Right lobe of liver (tissue), 6 donors: ENCODE data around the gene PHLDB3. TPM values are rescaled to one million over a fixed set of nuclear protein-coding genes. Genes with fewer than 3 reads are reported as not detected.

ENCODE experiments used
- ATAC-seq, 4 donors: fragments of 200-7000 bp; cut with Tn5 transposase; one replicate each; pipeline ENCODE4 v1.9.1; 2020; ENCODE audit warnings: mild to moderate bottlenecking in 4 of 4, moderate library complexity in 4 of 4
- DNase-seq, 3 donors: peaks; one replicate each; pipeline ENCODE4 v3.0.0-alpha.2; 2020
- H3K27ac ChIP-seq, 3 donors: fragments of 200-600 bp; one replicate each; pipeline ENCODE4 v1.8.0; 2022
- H3K27me3 ChIP-seq, 2 donors: fragments of 200-600 bp; one replicate each; pipeline ENCODE4 v1.8.0; 2022
- H3K36me3 ChIP-seq, 4 donors: fragments of 200-600 bp; sonication (generic) in 1 of 4; one replicate each; pipeline versions ENCODE4 v1.5.1 to v1.8.0; 2017 to 2022; ENCODE audit warnings: control low read depth in 1 of 4
- H3K4me1 ChIP-seq, 4 donors: fragments of 200-600 bp; sonication (generic) in 1 of 4; one replicate each; pipeline versions ENCODE4 v1.5.1 to v1.8.0; 2017 to 2022; ENCODE audit warnings: control low read depth in 1 of 4
- H3K4me3 ChIP-seq, 3 donors: fragments of 200-600 bp; one replicate each; pipeline ENCODE4 v1.8.0; 2022
- H3K9me3 ChIP-seq, 4 donors: fragments of 200-600 bp; sonication (generic) in 1 of 4; one replicate each; pipeline versions ENCODE4 v1.5.1 to v1.8.0; 2017 to 2022; ENCODE audit warnings: control low read depth in 1 of 4
- POLR2A ChIP-seq: fragments of 450-650 bp; IDR thresholded peaks from one replicate; pipeline ENCODE4 v1.6.1; 2017; ENCODE audit warnings: antibody characterized with exemption, mild to moderate bottlenecking
- WGBS: methylation state at CpG from one replicate; pipeline ENCODE4 v1.1.6; 2018; ENCODE audit warnings: low coverage, low lambda C conversion rate; ENCODE audit not compliant: insufficient coverage; ENCODE audit errors: missing lambda C conversion rate; 5-methylcytosine and 5-hydroxymethylcytosine counted together
- intact Hi-C, 2 donors: fragments of 100-400 bp; cut with DNase I; formaldehyde crosslinking; loops; one replicate each; pipeline versions ENCODE4 v1.11.2 to v1.14.1; 2022
- total RNA-seq, 6 experiments: library from RNA; depleted of rRNA in 2 of 6; stranded (reverse); fragments of >200 nt in 2 of 6; fragmentation: NEBNext Ultra II Directional in 3 of 6; extraction: Animal tissue kit (Norgen Biotek cat#: 25700) in 3 of 6; gene quantifications; one replicate each; pipeline versions ENCODE4 v1.1.0 to v1.2.4, GENCODE V29; 2016 to 2023
- TF ChIP-seq, protein P1 (sequence below), 4 donors: fragments of 200-600 bp in 3 of 4; fragments of 450-650 bp in 1 of 4; IDR thresholded peaks; one replicate each; pipeline versions ENCODE4 v1.5.1 to v1.8.0; 2016 to 2022; ENCODE audit warnings: antibody characterized with exemption in 4 of 4, mild to moderate bottlenecking in 2 of 4
- donor health status: DM: no; HTN: yes; CAD: no.
- donor health status: DM: no; HTN: no; CAD: no.
- donor health status: DM: no; HTN: no; CAD: no.
- donor health status: DM: no; HTN: yes; CAD: no.
- donor health status: DM: no; HTN: yes; CAD: no.

The PHLDB3 gene
- total RNA-seq, 6 experiments from 2014 or later: 9.6 to 15.0 (median 11.1) TPM

DNA sequence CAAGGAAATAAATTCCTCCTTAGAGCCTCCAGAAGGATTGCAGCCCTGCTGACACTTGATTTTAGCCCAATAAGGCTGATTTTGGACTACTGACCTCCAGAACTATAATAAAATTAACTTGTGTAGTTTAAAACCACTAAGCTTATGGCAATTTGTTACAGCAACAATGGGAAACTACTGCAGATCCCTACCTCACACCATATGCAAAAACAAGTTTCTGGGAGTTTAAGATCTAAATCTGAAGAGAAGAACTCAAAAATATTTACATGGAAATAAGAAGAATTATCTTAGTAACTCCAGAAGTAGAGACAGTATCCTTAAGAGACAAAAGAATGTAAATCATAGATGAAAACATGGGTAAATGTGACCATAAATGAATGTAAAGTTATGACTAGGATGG is 34.4 kb upstream of the PHLDB3 start:
- no peak for ATAC-seq
- intact Hi-C loops: no loop called here
- H3K4me3 ChIP-seq: no peak overlapping the region
- H3K27ac ChIP-seq: no peak overlapping the region
- H3K9me3 ChIP-seq: no peaks in the 10 kb centered on the region
- no peak for TF ChIP-seq POLR2A
- TF ChIP-seq, protein P1, sequence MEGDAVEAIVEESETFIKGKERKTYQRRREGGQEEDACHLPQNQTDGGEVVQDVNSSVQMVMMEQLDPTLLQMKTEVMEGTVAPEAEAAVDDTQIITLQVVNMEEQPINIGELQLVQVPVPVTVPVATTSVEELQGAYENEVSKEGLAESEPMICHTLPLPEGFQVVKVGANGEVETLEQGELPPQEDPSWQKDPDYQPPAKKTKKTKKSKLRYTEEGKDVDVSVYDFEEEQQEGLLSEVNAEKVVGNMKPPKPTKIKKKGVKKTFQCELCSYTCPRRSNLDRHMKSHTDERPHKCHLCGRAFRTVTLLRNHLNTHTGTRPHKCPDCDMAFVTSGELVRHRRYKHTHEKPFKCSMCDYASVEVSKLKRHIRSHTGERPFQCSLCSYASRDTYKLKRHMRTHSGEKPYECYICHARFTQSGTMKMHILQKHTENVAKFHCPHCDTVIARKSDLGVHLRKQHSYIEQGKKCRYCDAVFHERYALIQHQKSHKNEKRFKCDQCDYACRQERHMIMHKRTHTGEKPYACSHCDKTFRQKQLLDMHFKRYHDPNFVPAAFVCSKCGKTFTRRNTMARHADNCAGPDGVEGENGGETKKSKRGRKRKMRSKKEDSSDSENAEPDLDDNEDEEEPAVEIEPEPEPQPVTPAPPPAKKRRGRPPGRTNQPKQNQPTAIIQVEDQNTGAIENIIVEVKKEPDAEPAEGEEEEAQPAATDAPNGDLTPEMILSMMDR (IDR thresholded peaks at IDR 0.05): no peak
- no peak for DNase-seq
- no peaks in the 10 kb centered on the region for H3K27me3 ChIP-seq
- peaks cover 0 to 2% (median 0%) of the 10 kb centered on the region in 4 donors for H3K36me3 ChIP-seq
- peaks cover 0 to 10% (median 0%) of the 10 kb centered on the region in 4 donors for H3K4me1 ChIP-seq

DNA sequence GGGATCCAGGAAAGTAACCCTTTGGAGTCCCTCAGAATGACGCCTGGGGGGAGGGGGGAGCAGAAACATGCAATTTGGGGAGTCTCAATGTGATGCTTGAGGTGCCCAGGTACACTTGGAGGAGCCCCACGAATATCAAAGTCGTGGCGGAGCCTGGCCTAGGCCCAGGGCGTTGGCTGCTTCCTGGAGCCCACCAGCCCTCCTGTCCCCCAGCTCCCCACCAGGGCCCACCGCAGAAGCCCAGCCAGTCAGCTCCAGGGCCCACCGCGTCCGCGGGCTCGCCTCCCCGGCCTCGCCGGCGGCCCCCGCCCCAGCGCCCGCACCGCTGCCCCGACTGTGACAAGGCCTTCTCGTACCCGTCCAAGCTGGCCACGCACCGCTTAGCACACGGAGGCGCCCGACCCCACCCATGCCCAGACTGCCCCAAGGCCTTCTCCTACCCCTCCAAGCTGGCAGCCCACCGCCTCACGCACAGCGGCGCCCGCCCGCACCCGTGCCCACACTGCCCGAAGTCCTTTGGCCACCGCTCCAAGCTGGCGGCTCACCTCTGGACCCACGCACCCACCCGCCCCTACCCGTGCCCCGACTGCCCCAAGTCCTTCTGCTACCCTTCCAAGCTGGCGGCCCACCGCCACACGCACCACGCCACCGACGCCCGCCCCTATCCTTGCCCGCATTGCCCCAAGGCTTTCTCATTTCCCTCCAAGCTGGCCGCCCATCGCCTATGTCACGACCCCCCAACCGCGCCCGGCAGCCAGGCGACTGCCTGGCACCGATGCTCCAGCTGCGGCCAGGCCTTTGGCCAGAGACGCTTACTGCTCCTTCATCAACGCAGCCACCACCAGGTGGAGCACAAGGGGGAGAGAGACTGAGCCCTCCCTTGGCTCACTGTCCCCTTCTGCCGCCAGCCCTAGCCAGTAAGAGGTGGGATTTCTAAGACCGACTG is 30.5 kb upstream of the PHLDB3 start:
- intact Hi-C loops: no loop called here
- ATAC-seq (no peak), DNase-seq (peak; percentile 67 to 70 (median 68))
- Histone ChIP-seq H3K27ac (no peak overlapping the region), H3K4me3 (no peak overlapping the region), H3K36me3 (no peaks in the 10 kb centered on the region), H3K4me1 (no peaks in the 10 kb centered on the region), H3K9me3 (no peaks in the 10 kb centered on the region), H3K27me3 (no peaks in the 10 kb centered on the region)
- TF ChIP-seq POLR2A: no peak
- TF ChIP-seq, protein P1 (IDR thresholded peaks at IDR 0.05): peak; percentile 47 to 58 (median 50)
- WGBS: 49% methylated on average over 18 of the region's 62 CpGs

DNA sequence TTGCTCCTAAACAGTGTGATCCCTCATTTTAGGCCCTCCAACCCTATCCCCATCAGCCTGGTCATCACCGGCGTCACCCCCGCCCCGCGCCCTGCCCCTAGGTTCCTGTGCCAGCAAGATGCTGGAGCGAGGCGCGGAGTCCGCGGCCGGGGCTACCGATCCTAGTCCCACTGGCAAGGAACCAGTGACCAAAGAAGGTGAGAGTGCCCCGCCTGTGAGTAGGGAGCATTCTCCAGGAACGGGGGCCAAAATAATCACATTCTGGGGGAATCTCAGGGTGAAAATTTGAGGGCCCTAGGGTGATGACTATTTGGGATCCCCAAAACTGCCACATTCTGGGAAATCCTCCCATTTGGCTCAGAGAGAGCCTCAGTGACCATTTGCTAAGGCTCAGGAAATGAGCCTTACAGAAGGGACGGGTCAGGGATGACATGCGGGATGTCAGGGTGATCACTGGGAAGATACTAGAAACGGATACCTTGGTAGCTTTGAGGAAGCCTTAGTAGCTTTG is 29.8 kb upstream of the PHLDB3 start:
- WGBS: 40% methylated on average over 14 of the region's 17 CpGs
- ATAC-seq: no peak
- H3K4me1 ChIP-seq: no peaks in the 10 kb centered on the region
- H3K27ac ChIP-seq: no peak overlapping the region
- TF ChIP-seq POLR2A: no peak
- TF ChIP-seq, protein P1 (IDR thresholded peaks at IDR 0.05): no peak
- no peaks in the 10 kb centered on the region for H3K9me3 ChIP-seq
- peak overlapping the region; percentile 54 to 65 (median 65) for H3K4me3 ChIP-seq
- intact Hi-C loops: no loop called here
- no peaks in the 10 kb centered on the region for H3K36me3 ChIP-seq
- no peaks in the 10 kb centered on the region for H3K27me3 ChIP-seq
- no peak for DNase-seq

DNA sequence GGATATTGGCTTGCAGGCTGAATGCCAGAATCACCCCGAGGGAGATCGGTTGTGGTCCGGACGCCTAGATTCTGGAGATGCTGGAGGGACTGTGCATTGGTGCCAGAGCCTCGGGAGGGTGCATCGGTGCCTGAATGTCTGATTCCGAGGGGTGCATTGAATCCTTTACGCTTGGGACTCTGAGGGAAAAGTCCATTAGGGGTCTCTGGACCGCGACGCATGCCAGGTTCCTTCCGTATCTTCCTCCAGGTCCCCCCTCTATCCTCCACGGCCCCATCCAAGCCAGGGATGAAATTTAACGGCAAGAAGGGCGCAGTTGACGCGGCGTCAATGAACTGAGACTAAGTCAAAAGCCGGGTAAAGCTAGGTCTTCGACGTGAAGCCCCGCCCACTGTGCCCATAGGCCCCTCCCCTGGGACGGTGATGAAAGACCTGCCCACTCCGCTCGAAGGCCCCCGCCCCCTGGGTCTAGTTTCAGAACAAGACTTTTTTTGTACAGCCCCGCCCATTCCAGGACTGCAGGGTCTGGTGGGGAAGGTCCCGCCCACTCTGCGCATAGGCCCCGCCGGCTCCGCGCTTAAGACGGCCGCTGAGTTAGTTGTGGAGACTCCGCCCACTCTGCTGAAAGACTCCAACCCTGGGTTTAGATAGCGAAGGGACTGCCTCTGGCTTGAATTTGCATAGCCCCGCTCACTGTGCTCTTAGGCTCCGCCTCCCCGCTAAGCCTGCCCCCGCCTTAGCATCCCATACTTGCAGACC is 29.2 kb upstream of the PHLDB3 start:
- Histone ChIP-seq H3K36me3 (no peaks in the 10 kb centered on the region), H3K4me3 (peak overlapping the region; percentile 54 to 65 (median 65)), H3K9me3 (no peaks in the 10 kb centered on the region), H3K4me1 (no peaks in the 10 kb centered on the region), H3K27me3 (no peaks in the 10 kb centered on the region), H3K27ac (peak overlapping the region; percentile 64 to 77 (median 76))
- ATAC-seq: peak; percentile 85 to 93 (median 86)
- DNase-seq: peak; percentile 98 to 99 (median 99)
- intact Hi-C loops: no loop called here
- WGBS: under 1% methylated on average over 29 of the region's 41 CpGs
- peak; percentile 3 for TF ChIP-seq POLR2A
- TF ChIP-seq, protein P1 (IDR thresholded peaks at IDR 0.05): no peak
